Ectodermal cell (in vitro differentiated cells): Measurements from ENCODE around the gene FOXD4L6.
"Not testable (repeated sequence)": the region's sequence is repeated elsewhere in the genome, so short reads cannot be mapped to it uniquely, and the experiment has no call there.

Experiments used
- H3K27ac ChIP-seq: 2 replicates; pipeline ENCODE4 v1.7.0; 2013; ENCODE audit warnings: mild to moderate bottlenecking, low read depth, low read length; ENCODE audit not compliant: insufficient read depth, poor library complexity, severe bottlenecking
- H3K27me3 ChIP-seq: 2 replicates; pipeline ENCODE4 v1.7.0; 2013; ENCODE audit warnings: mild to moderate bottlenecking, low read length; ENCODE audit not compliant: insufficient read depth, control insufficient read depth, poor library complexity, severe bottlenecking
- H3K36me3 ChIP-seq: one replicate; pipeline ENCODE4 v1.7.0; 2013; ENCODE audit warnings: low read length; ENCODE audit not compliant: control insufficient read depth, insufficient read depth
- H3K4me1 ChIP-seq: one replicate; pipeline ENCODE4 v1.7.0; 2013; ENCODE audit warnings: low read length; ENCODE audit not compliant: control insufficient read depth, insufficient read depth
- H3K4me3 ChIP-seq: 2 replicates; pipeline ENCODE4 v1.7.0; 2013; ENCODE audit warnings: low read depth, low read length, control low read depth; ENCODE audit not compliant: insufficient read depth
- H3K9me3 ChIP-seq: 2 replicates; pipeline ENCODE4 v1.7.0; 2013; ENCODE audit warnings: mild to moderate bottlenecking, low read length, moderate library complexity; ENCODE audit not compliant: control insufficient read depth
- WGBS, 2 experiments: methylation state at CpG; one replicate each; pipeline ENCODE4 v1.1.7; 2013; ENCODE audit warnings: missing lambda C conversion rate in 2 of 2; 5-methylcytosine and 5-hydroxymethylcytosine counted together

FOXD4L6 gene

GRCh38 chr9:41104542-41104941 is 23.9 kb downstream of the FOXD4L6 start:
- H3K4me3 ChIP-seq, H3K27ac ChIP-seq, H3K4me1 ChIP-seq, H3K9me3 ChIP-seq, H3K36me3 ChIP-seq: not testable (repeated sequence)
- peaks cover 22% of the 10 kb centered on the region for H3K27me3 ChIP-seq
- WGBS, 2 experiments = 33 to 50% methylated on average over 3 to 11 of the region's 19 CpGs

DNA sequence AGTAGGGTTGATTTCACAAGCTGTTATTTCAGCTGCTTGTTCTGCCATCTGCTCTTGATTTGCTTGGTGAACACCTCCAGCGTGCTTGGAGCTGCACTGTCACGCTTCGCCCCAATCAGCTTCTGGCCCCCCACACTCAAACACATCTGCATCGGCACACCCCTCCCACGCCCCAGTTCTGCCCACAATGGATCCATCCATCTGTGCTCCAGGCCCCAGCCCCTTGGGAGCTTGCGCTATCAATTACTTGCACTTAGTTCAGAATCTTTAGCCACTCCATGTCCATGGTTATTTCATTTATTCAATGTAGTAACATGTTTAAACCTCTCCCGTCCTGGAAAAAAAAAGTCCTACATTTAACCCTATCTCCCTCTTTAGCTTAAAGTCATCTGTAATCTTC is 28.0 kb downstream of the FOXD4L6 start:
- not testable (repeated sequence) for H3K4me1 ChIP-seq, H3K27ac ChIP-seq, H3K4me3 ChIP-seq, H3K9me3 ChIP-seq, H3K27me3 ChIP-seq, H3K36me3 ChIP-seq
- WGBS, 2 experiments = 72 to 84% methylated on average over 3 to 4 of the region's 7 CpGs

GRCh38 chr9:41098759-41099158 is 29.7 kb downstream of the FOXD4L6 start:
- H3K27me3 ChIP-seq, H3K4me1 ChIP-seq, H3K36me3 ChIP-seq, H3K9me3 ChIP-seq, H3K4me3 ChIP-seq, H3K27ac ChIP-seq: not testable (repeated sequence)
- 80% methylated on average over 3 of the region's 4 CpGs for WGBS, 2 experiments

DNA sequence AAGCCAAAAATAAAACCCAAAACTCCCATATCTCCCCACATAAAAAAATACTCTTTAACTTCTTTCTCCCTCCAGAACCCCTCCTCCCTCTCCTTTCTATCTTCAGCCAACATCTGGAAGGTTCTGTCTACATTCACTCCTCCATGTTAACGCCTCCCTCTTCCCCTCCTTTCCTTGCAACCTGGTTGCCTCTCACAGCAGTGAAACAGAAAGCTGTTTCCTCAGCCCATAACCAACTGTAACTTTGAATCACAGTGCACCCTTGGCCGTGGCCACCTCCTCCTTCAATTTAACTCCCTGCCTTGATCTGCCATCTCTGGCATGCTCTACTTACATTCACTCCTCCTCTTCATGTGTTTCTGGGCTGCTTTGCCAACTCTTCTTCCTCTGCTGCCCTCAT is 33.4 kb downstream of the FOXD4L6 start:
- H3K27me3 ChIP-seq, H3K4me1 ChIP-seq, H3K9me3 ChIP-seq, H3K27ac ChIP-seq, H3K36me3 ChIP-seq, H3K4me3 ChIP-seq: not testable (repeated sequence)
- 70 to 75% methylated on average over 1 of the region's 2 CpGs for WGBS, 2 experiments

GRCh38 chr9:41094010-41094773 is 34.3 kb downstream of the FOXD4L6 start:
- not testable (repeated sequence) for H3K9me3 ChIP-seq, H3K4me1 ChIP-seq, H3K4me3 ChIP-seq, H3K27me3 ChIP-seq, H3K27ac ChIP-seq, H3K36me3 ChIP-seq
- 77% methylated on average over 3 of the region's 9 CpGs; no CpG with 5 or more reads in 1 of the 2 experiments for WGBS, 2 experiments

DNA sequence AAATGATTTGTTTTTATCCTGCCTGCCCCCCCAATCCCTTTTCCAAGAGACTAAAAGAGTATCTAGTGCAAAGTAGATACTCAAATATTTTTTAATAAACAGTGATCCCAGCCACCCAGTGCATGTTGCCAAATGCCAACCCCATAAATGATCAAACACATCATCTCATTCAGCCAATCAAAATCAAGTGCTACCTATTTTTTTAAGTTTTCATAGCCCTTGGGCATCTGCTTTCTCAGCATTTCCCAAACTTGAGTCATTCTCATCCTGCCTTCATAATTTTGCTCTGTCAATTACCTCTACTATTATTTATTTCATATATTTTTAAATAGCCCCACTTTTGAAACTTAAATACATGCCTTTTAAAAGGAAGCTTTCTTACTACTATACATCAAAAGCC is 37.6 kb downstream of the FOXD4L6 start:
- H3K4me3 ChIP-seq, H3K27ac ChIP-seq, H3K36me3 ChIP-seq, H3K4me1 ChIP-seq, H3K9me3 ChIP-seq: not testable (repeated sequence)
- H3K27me3 ChIP-seq = peaks cover 26% of the 10 kb centered on the region

DNA sequence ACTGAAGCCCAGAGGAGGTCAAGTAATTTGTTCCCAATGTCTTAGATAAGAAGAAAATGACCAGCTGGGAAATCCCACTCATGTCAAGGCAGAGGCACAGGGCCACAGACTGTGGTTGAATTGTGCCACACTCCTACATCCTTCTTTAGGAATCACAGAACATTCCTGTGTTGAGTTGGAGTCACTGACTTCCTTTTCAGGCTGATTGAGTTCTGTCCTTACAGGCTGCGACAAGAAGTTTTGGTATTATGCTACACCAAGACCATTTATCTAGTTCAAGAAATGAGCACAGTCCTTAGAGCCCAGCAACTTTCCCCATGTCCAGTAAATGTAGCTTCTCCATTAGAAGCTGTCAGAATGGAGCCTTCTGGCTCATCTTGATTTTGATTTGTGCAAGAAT is 38.1 kb downstream of the FOXD4L6 start:
- peaks cover 31% of the 10 kb centered on the region for H3K27me3 ChIP-seq
- H3K27ac ChIP-seq, H3K9me3 ChIP-seq, H3K36me3 ChIP-seq, H3K4me3 ChIP-seq, H3K4me1 ChIP-seq: not testable (repeated sequence)
- WGBS, 2 experiments = no CpG with 5 or more reads among the region's 1 CpG

- H3K9me3 ChIP-seq, H3K4me3 ChIP-seq, H3K36me3 ChIP-seq, H3K4me1 ChIP-seq, H3K27ac ChIP-seq: not testable (repeated sequence)
- peaks cover 41% of the 10 kb centered on the region for H3K27me3 ChIP-seq
- 23 to 29% methylated on average over 7 to 8 of the region's 11 CpGs for WGBS, 2 experiments
Observed at GRCh38 chr9:41088450-41089059, 39.9 kb downstream of the FOXD4L6 start.

DNA sequence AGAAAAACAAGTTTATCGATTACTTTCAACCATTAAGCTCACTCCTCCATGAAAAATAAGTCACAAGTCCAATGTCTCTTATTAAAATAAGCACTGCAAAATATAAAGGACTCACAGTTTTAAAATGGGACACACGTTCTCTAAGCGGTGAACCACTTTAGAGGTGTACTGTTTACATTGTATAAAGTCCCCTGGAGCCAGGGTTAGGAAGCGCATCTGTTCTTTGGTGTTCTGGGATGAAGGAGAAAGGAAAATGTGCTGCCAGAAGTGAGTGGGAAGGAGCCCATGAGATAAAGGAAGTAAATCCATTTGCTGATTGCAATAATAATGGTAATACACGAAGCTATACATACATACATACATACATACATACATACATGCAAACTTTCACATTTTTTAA is 40.6 kb downstream of the FOXD4L6 start:
- H3K4me3 ChIP-seq, H3K27ac ChIP-seq, H3K36me3 ChIP-seq, H3K9me3 ChIP-seq, H3K4me1 ChIP-seq: not testable (repeated sequence)
- peaks cover 42% of the 10 kb centered on the region for H3K27me3 ChIP-seq
- WGBS, 2 experiments = 63 to 76% methylated on average over 2 to 3 of the region's 5 CpGs

DNA sequence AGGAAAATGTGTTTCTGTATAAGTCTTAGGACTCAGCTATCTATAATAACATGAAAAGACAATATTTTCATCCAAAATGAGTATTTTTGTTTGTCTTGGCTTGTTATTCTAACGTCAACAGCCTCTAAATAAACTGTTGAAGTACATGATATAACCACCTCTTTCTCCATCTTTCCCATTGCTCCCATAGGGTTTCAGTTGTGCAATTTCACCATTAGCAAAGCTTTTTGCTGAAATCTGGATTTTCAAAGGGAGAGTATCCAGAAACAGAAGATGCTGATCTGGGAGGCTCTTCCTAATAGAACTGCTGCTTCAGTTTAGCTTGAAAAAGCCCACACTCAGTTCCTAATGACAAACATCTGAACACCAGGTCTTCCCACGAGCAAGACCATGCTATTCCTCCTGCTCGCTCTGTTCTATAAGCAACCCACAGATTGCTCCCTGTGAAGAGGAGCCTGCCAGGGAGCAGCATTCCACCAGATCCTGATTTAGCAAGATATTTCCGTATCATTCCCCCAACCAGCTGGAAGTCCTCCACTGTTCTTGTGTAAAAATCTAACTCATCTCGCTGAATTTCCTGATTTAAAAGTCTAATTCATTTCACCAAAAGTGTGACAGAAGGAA is 41.2 kb downstream of the FOXD4L6 start:
- not testable (repeated sequence) for H3K4me1 ChIP-seq, H3K4me3 ChIP-seq, H3K27ac ChIP-seq, H3K9me3 ChIP-seq, H3K36me3 ChIP-seq
- WGBS, 2 experiments = 58 to 62% methylated on average over 3 of the region's 5 CpGs
- peaks cover 48% of the 10 kb centered on the region for H3K27me3 ChIP-seq
